ENCODE data around the gene BPNT1.
A peak's percentile ranks its signal among the peaks of the same experiment; 100 is the strongest.
"Not testable (repeated sequence)": the region's sequence is repeated elsewhere in the genome, so short reads cannot be mapped to it uniquely, and the experiment has no call there.

BPNT1 gene

GRCh38 chr1:220089650-220090556, at the start of gene BPNT1:
Gene BPNT1, minus strand, starts transcription at chr1:220089788. Its CDS starts 9,942 bp downstream, at chr1:220079846.
- peak; percentile 93 for DNase-seq (ENCODE audit: low read depth)

- no peak for DNase-seq (ENCODE audit: low read depth)
Observed at GRCh38 chr1:220137019-220137786, 47.6 kb upstream of the BPNT1 start.

GRCh38 chr1:220135755-220136154, 46.2 kb upstream of the BPNT1 start:
- no peak for DNase-seq (ENCODE audit: low read depth)

GRCh38 chr1:220129479-220130210, 40.1 kb upstream of the BPNT1 start:
- DNase-seq (ENCODE audit: low read depth): no peak

- DNase-seq (ENCODE audit: low read depth): no peak
Observed at GRCh38 chr1:220127076-220127475, 37.5 kb upstream of the BPNT1 start.

- peak; percentile 60 for DNase-seq (ENCODE audit: low read depth)
Observed at GRCh38 chr1:220124542-220124941, 35.0 kb upstream of the BPNT1 start.

GRCh38 chr1:220123889-220124288, 34.3 kb upstream of the BPNT1 start:
- no peak for DNase-seq (ENCODE audit: low read depth)

- no peak for DNase-seq (ENCODE audit: low read depth)
Observed at GRCh38 chr1:220123066-220123465, 33.5 kb upstream of the BPNT1 start.

GRCh38 chr1:220121791-220122530, 32.4 kb upstream of the BPNT1 start:
- DNase-seq (ENCODE audit: low read depth): no peak

GRCh38 chr1:220119043-220119512, 29.5 kb upstream of the BPNT1 start:
- peak; percentile 60 for DNase-seq (ENCODE audit: low read depth)

- DNase-seq (ENCODE audit: low read depth): peak; percentile 51
Observed at GRCh38 chr1:220113136-220113695, 23.6 kb upstream of the BPNT1 start.

- DNase-seq (ENCODE audit: low read depth): not testable (repeated sequence)
Observed at GRCh38 chr1:220112600-220112999, 23.0 kb upstream of the BPNT1 start.

GRCh38 chr1:220110473-220110872, 20.9 kb upstream of the BPNT1 start:
- not testable (repeated sequence) for DNase-seq (ENCODE audit: low read depth)

GRCh38 chr1:220099826-220100225, 10.2 kb upstream of the BPNT1 start:
- no peak for DNase-seq (ENCODE audit: low read depth)

- peak; percentile 89 for DNase-seq (ENCODE audit: low read depth)
Observed at GRCh38 chr1:220094016-220094911, 4.7 kb upstream of the BPNT1 start, which contains the start of gene IARS2. Gene IARS2, plus strand, starts transcription at chr1:220094132. Its CDS starts 85 bp downstream, at chr1:220094217.

GRCh38 chr1:220093361-220094015, 3.9 kb upstream of the BPNT1 start:
- DNase-seq (ENCODE audit: low read depth): no peak

GRCh38 chr1:220092694-220093093, 3.1 kb upstream of the BPNT1 start:
- DNase-seq (ENCODE audit: low read depth): no peak

- not testable (repeated sequence) for DNase-seq (ENCODE audit: low read depth)
Observed at GRCh38 chr1:220086261-220086686, 3.3 kb downstream of the BPNT1 start.

- peak; percentile 23 for DNase-seq (ENCODE audit: low read depth)
Observed at GRCh38 chr1:220084460-220084859, 5.1 kb downstream of the BPNT1 start.
